Neural cell (in vitro differentiated cells): ENCODE results near the gene RAC3. TPM values are rescaled to one million over a fixed set of nuclear protein-coding genes. Genes with fewer than 3 reads are reported as not detected.

Experiments
- H2AFZ ChIP-seq: fragments of 200-600, 300-800 bp; sonication (generic), shearing (Covaris generic); 2 replicates; pipeline ENCODE4 v1.6.0; 2014; ENCODE audit warnings: low read depth, mild to moderate bottlenecking, antibody characterized with exemption, low read length, moderate library complexity
- H3F3A ChIP-seq: fragments of 200-600 bp; shearing (Covaris generic); 2 replicates; pipeline ENCODE4 v1.6.1; 2016; ENCODE audit warnings: mild to moderate bottlenecking, moderate library complexity, mixed read lengths, antibody characterized with exemption, low read length; ENCODE audit not compliant: insufficient read depth, poor library complexity, severe bottlenecking
- H3K27ac ChIP-seq: fragments of 200-600, 300-800 bp; sonication (generic), shearing (Covaris generic); 2 replicates; pipeline ENCODE4 v1.5.1; 2014; ENCODE audit warnings: mild to moderate bottlenecking, low read length, moderate library complexity
- H3K27me3 ChIP-seq: fragments of 300-800, 200-600 bp; sonication (generic), shearing (Covaris generic); 2 replicates; pipeline ENCODE4 v1.6.0; 2014; ENCODE audit warnings: mild to moderate bottlenecking, low read depth, low read length, moderate library complexity; ENCODE audit not compliant: insufficient read depth
- H3K36me3 ChIP-seq: fragments of 300-800, 200-600 bp; sonication (generic), shearing (Covaris generic); 2 replicates; pipeline ENCODE4 v1.5.1; 2014; ENCODE audit warnings: mild to moderate bottlenecking, antibody characterized with exemption, low read length, moderate library complexity; ENCODE audit not compliant: insufficient read depth
- H3K4me2 ChIP-seq: fragments of 300-800, 200-600 bp; sonication (generic), shearing (Covaris generic); 2 replicates; pipeline ENCODE4 v1.6.0; 2014; ENCODE audit warnings: mild to moderate bottlenecking, low read length
- H3K4me3 ChIP-seq: fragments of 300-800, 200-600 bp; sonication (generic), shearing (Covaris generic); 2 replicates; pipeline ENCODE4 v1.5.1; 2014; ENCODE audit warnings: mild to moderate bottlenecking, low read length, moderate library complexity
- H3K79me2 ChIP-seq: fragments of 200-600 bp; shearing (Covaris generic); replicated peaks from 2 replicates; pipeline ENCODE4 v1.6.0; 2014; ENCODE audit warnings: mild to moderate bottlenecking, low read length, moderate library complexity; ENCODE audit not compliant: insufficient read depth
- H3K9ac ChIP-seq: fragments of 300-800, 200-600 bp; sonication (generic), shearing (Covaris generic); 2 replicates; pipeline ENCODE4 v1.6.1; 2016; ENCODE audit warnings: mild to moderate bottlenecking, low read length, mixed read lengths
- H3K9me2 ChIP-seq: fragments of 200-600 bp; shearing (Covaris generic); 2 replicates; pipeline ENCODE4 v1.6.1; 2016; ENCODE audit warnings: mild to moderate bottlenecking, low read length, mixed read lengths; ENCODE audit not compliant: insufficient read depth
- H3K9me3 ChIP-seq: fragments of 200-600, 300-800 bp; sonication (generic), shearing (Covaris generic); 2 replicates; pipeline ENCODE4 v1.6.1; 2016; ENCODE audit warnings: mild to moderate bottlenecking, mixed run types, low read length, moderate library complexity, mixed read lengths
- H4K20me1 ChIP-seq: fragments of 200-600 bp; shearing (Covaris generic); 2 replicates; pipeline ENCODE4 v1.6.1; 2016; ENCODE audit warnings: mild to moderate bottlenecking, mixed run types; ENCODE audit not compliant: insufficient read depth
- CTCF ChIP-seq: fragments of 450-650 bp; IDR thresholded peaks from 2 replicates; pipeline ENCODE4 v1.5.1; 2014; ENCODE audit warnings: antibody characterized with exemption, mild to moderate bottlenecking, moderate library complexity; ENCODE audit not compliant: poor library complexity, severe bottlenecking
- EP300 ChIP-seq: fragments of 450-650 bp; conservative IDR thresholded peaks from 2 replicates; pipeline ENCODE4 v1.6.1; 2014; ENCODE audit warnings: antibody characterized with exemption, mild to moderate bottlenecking, moderate library complexity; ENCODE audit not compliant: poor library complexity, severe bottlenecking
- EZH2 ChIP-seq: fragments of 200-600, 300-800 bp; shearing (Covaris generic), sonication (generic); IDR thresholded peaks from 2 replicates; pipeline ENCODE4 v1.6.1; 2014; ENCODE audit warnings: antibody characterized with exemption, low read length, borderline replicate concordance, mild to moderate bottlenecking; ENCODE audit not compliant: insufficient read depth, poor library complexity, severe bottlenecking
- MXI1 ChIP-seq: fragments of 450-650 bp; conservative IDR thresholded peaks from 2 replicates; pipeline ENCODE4 v1.6.1; 2014; ENCODE audit warnings: antibody characterized with exemption, mild to moderate bottlenecking; ENCODE audit not compliant: poor library complexity, severe bottlenecking
- POLR2AphosphoS5 ChIP-seq: IDR thresholded peaks from 2 replicates; pipeline ENCODE4 v1.6.1; 2012
- RAD21 ChIP-seq: fragments of 450-650 bp; conservative IDR thresholded peaks from 2 replicates; pipeline ENCODE4 v1.6.1; 2014; ENCODE audit warnings: antibody characterized with exemption, mild to moderate bottlenecking, moderate library complexity
- REST ChIP-seq: IDR thresholded peaks from 2 replicates; pipeline ENCODE4 v1.6.1; 2012; ENCODE audit warnings: borderline replicate concordance
- SMC3 ChIP-seq: fragments of 450-650 bp; conservative IDR thresholded peaks from 2 replicates; pipeline ENCODE4 v1.6.1; 2014; ENCODE audit warnings: antibody characterized with exemption, mild to moderate bottlenecking, moderate library complexity; ENCODE audit not compliant: poor library complexity
- TAF1 ChIP-seq: IDR thresholded peaks from 2 replicates; pipeline ENCODE4 v1.6.1; 2012; ENCODE audit warnings: low read depth
- polyA plus RNA-seq: library from polyadenylated mRNA; depleted of rRNA; stranded (reverse); fragments of >200 nt; gene quantifications from 2 replicates; pipeline ENCODE4 v1.2.3, GENCODE V29; 2014

RAC3 gene
- polyA plus RNA-seq, 1 donor from 2014 or later: 211 TPM

GRCh38 chr17:82080789-82081464 lies 49.4 kb downstream of the RAC3 start:
- H3K9ac ChIP-seq: no peak overlapping the region
- no peaks in the 10 kb centered on the region for H3K79me2 ChIP-seq
- H3K36me3 ChIP-seq: no peaks in the 10 kb centered on the region
- H3K27me3 ChIP-seq: no peaks in the 10 kb centered on the region
- H3K4me2 ChIP-seq: no peak overlapping the region
- H4K20me1 ChIP-seq: no peaks in the 10 kb centered on the region
- H3K27ac ChIP-seq: no peak overlapping the region
- H2AFZ ChIP-seq: no peak overlapping the region
- H3K4me3 ChIP-seq: no peak overlapping the region
- H3F3A ChIP-seq: no peaks in the 10 kb centered on the region
- H3K9me2 ChIP-seq: no peaks in the 10 kb centered on the region
- no peaks in the 10 kb centered on the region for H3K9me3 ChIP-seq
- TF ChIP-seq CTCF (no peak), POLR2AphosphoS5 (no peak), MXI1 (no peak), TAF1 (no peak), RAD21 (no peak), REST (no peak), SMC3 (no peak), EP300 (no peak), EZH2 (no peak)

GRCh38 chr17:82081546-82081945 lies 50.1 kb downstream of the RAC3 start:
- Histone ChIP-seq H2AFZ (no peak overlapping the region), H3K9me3 (no peaks in the 10 kb centered on the region), H3K9me2 (no peaks in the 10 kb centered on the region), H3K4me2 (no peak overlapping the region), H3K36me3 (no peaks in the 10 kb centered on the region), H3K79me2 (no peaks in the 10 kb centered on the region), H3K27me3 (no peaks in the 10 kb centered on the region), H3K27ac (no peak overlapping the region), H3K4me3 (no peak overlapping the region), H3K9ac (no peak overlapping the region), H4K20me1 (no peaks in the 10 kb centered on the region), H3F3A (no peaks in the 10 kb centered on the region)
- no peak for TF ChIP-seq SMC3

GRCh38 chr17:82081966-82082365 lies 50.5 kb downstream of the RAC3 start:
- Histone ChIP-seq H3K9me2 (no peaks in the 10 kb centered on the region), H3K79me2 (no peaks in the 10 kb centered on the region), H3K4me2 (no peak overlapping the region), H3K9ac (no peak overlapping the region), H3K27me3 (no peaks in the 10 kb centered on the region), H4K20me1 (no peaks in the 10 kb centered on the region), H3F3A (no peaks in the 10 kb centered on the region), H3K4me3 (no peak overlapping the region), H3K9me3 (no peaks in the 10 kb centered on the region), H3K36me3 (no peaks in the 10 kb centered on the region), H3K27ac (no peak overlapping the region), H2AFZ (no peak overlapping the region)
- no peak for TF ChIP-seq TAF1
- no peak for TF ChIP-seq EP300
- no peak for TF ChIP-seq CTCF
- no peak for TF ChIP-seq EZH2
- TF ChIP-seq POLR2AphosphoS5: no peak
- TF ChIP-seq REST: no peak
